ENCODE data around the gene TMOD4. TPM values are rescaled to one million over a fixed set of nuclear protein-coding genes. Genes with fewer than 3 reads are reported as not detected.

TMOD4 gene
- total RNA-seq, 2 experiments from 2014 or later: 1.4 TPM; not detected in 1

GRCh38 chr1:151164732-151165280 is 11.0 kb downstream of the TMOD4 start:
- no peaks in the 10 kb centered on the region for H3K9me2 ChIP-seq (ENCODE audit: insufficient read depth, low read length)
- H3K9me3 ChIP-seq (ENCODE audit: low read length): no peaks in the 10 kb centered on the region
- intact Hi-C loops (cut with micrococcal nuclease; ENCODE audit: unreplicated experiment): no loop called here
- peaks cover 13% of the 10 kb centered on the region; the same call in 1 of the 2 replicates for H3K79me2 ChIP-seq (ENCODE audit: insufficient read depth, low read depth, low read length)
- peak overlapping the region; percentile 90 for H3K4me3 ChIP-seq (ENCODE audit: low read depth, low read length, poor library complexity, severe bottlenecking)
- 0 out of 2 replicates have a peak overlapping the region, but pooled peaks have one; percentile 87 for H2AFZ ChIP-seq (ENCODE audit: low read length)
- DNase-seq (ENCODE audit: low spot score): no peak
- TF ChIP-seq CTCF (conservative IDR thresholded peaks at IDR 0.05; ENCODE audit: low read length) (no peak), EZH2phosphoT487 (IDR thresholded peaks at IDR 0.05; ENCODE audit: borderline replicate concordance, low read depth, low read length) (no peak)
- H4K20me1 ChIP-seq (ENCODE audit: insufficient read depth, low read length): no peaks in the 10 kb centered on the region
- POLR2A ChIA-PET: no interaction called here
- CTCF ChIA-PET (ENCODE audit: unreplicated experiment): no interaction called here
- H3K4me1 ChIP-seq (ENCODE audit: insufficient read depth, low read length, poor library complexity, severe bottlenecking): peaks cover 24% of the 10 kb centered on the region
- peaks cover 24% of the 10 kb centered on the region for H3K36me3 ChIP-seq (ENCODE audit: insufficient read depth, low read length)
- H3K27ac ChIP-seq (ENCODE audit: low read depth, low read length, poor library complexity, severe bottlenecking): no peak overlapping the region
- peak overlapping the region; percentile 74 for H3K4me2 ChIP-seq (ENCODE audit: low read length)
- BruUV-seq (replicated peaks): TSS peak; percentile 49

- Histone ChIP-seq H3K27ac (ENCODE audit: low read depth, low read length, poor library complexity, severe bottlenecking) (no peak overlapping the region), H4K20me1 (ENCODE audit: insufficient read depth, low read length) (no peaks in the 10 kb centered on the region), H3K36me3 (ENCODE audit: insufficient read depth, low read length) (peaks cover 16% of the 10 kb centered on the region; the same call in 1 of the 2 replicates), H3K79me2 (ENCODE audit: insufficient read depth, low read depth, low read length) (peaks cover 9% of the 10 kb centered on the region; the same call in 1 of the 2 replicates), H3K9me3 (ENCODE audit: low read length) (no peaks in the 10 kb centered on the region), H3K9me2 (ENCODE audit: insufficient read depth, low read length) (no peaks in the 10 kb centered on the region), H3K4me1 (ENCODE audit: insufficient read depth, low read length, poor library complexity, severe bottlenecking) (peaks cover 41% of the 10 kb centered on the region), H3K4me2 (ENCODE audit: low read length) (peak overlapping the region; percentile 40), H3K4me3 (ENCODE audit: low read depth, low read length, poor library complexity, severe bottlenecking) (no peak overlapping the region), H2AFZ (ENCODE audit: low read length) (no peak overlapping the region)
- TF ChIP-seq CTCF (conservative IDR thresholded peaks at IDR 0.05; ENCODE audit: low read length) (no peak), EZH2phosphoT487 (IDR thresholded peaks at IDR 0.05; ENCODE audit: borderline replicate concordance, low read depth, low read length) (no peak)
- ChIA-PET POLR2A (interaction anchor here (0.9 kb wide), 1 partner anchor 18 kb away, joined by 3 read pairs; no protein-coding TSS in a partner anchor), CTCF (ENCODE audit: unreplicated experiment) (no interaction called here)
- no TSS peak for BruUV-seq (replicated peaks)
- DNase-seq (ENCODE audit: low spot score): no peak
- intact Hi-C loops (cut with micrococcal nuclease; ENCODE audit: unreplicated experiment): no loop called here
These were observed 16.4 kb downstream of the TMOD4 start for GRCh38 chr1:151159373-151159772.

GRCh38 chr1:151158751-151159251 is 17.0 kb downstream of the TMOD4 start:
- BruUV-seq (replicated peaks): no TSS peak
- ChIA-PET POLR2A (interaction anchor here (0.9 kb wide), 1 partner anchor 17 kb away, joined by 3 read pairs; no protein-coding TSS in a partner anchor), CTCF (ENCODE audit: unreplicated experiment) (no interaction called here)
- Histone ChIP-seq H3K36me3 (ENCODE audit: insufficient read depth, low read length) (peaks cover 16% of the 10 kb centered on the region; the same call in 1 of the 2 replicates), H3K9me2 (ENCODE audit: insufficient read depth, low read length) (no peaks in the 10 kb centered on the region), H2AFZ (ENCODE audit: low read length) (no peak overlapping the region), H3K27ac (ENCODE audit: low read depth, low read length, poor library complexity, severe bottlenecking) (no peak overlapping the region), H3K4me3 (ENCODE audit: low read depth, low read length, poor library complexity, severe bottlenecking) (no peak overlapping the region), H3K4me1 (ENCODE audit: insufficient read depth, low read length, poor library complexity, severe bottlenecking) (peaks cover 38% of the 10 kb centered on the region), H4K20me1 (ENCODE audit: insufficient read depth, low read length) (no peaks in the 10 kb centered on the region), H3K9me3 (ENCODE audit: low read length) (no peaks in the 10 kb centered on the region), H3K4me2 (ENCODE audit: low read length) (peak overlapping the region; percentile 40; the same call in 1 of the 2 replicates), H3K79me2 (ENCODE audit: insufficient read depth, low read depth, low read length) (peaks cover 9% of the 10 kb centered on the region; the same call in 1 of the 2 replicates)
- no peak for DNase-seq (ENCODE audit: low spot score)
- TF ChIP-seq EZH2phosphoT487 (IDR thresholded peaks at IDR 0.05; ENCODE audit: borderline replicate concordance, low read depth, low read length) (no peak), CTCF (conservative IDR thresholded peaks at IDR 0.05; ENCODE audit: low read length) (no peak)
- intact Hi-C loops (cut with micrococcal nuclease; ENCODE audit: unreplicated experiment): no loop called here

Data from OCI-LY7 (cell line).